Ascending aorta (tissue), 2 donors: Measurements from ENCODE around the gene ACVRL1. TPM values are rescaled to one million over a fixed set of nuclear protein-coding genes. Genes with fewer than 3 reads are reported as not detected.

Experiments
- DNase-seq, 2 donors: peaks; one replicate each; pipeline ENCODE4 v3.0.0-alpha.2; 2019; ENCODE audit warnings: low spot score in 2 of 2
- H3K27ac ChIP-seq, 2 donors: fragments of 200-600 bp; sonication (generic); one replicate each; pipeline ENCODE4 v1.5.1; 2016 to 2017; ENCODE audit warnings: mild to moderate bottlenecking in 1 of 2
- H3K27me3 ChIP-seq: fragments of 200-600 bp; sonication (generic); one replicate; pipeline ENCODE4 v1.5.1; 2017
- H3K36me3 ChIP-seq, 2 donors: fragments of 200-600 bp; sonication (generic); one replicate each; pipeline ENCODE4 v1.5.1; 2016
- H3K4me1 ChIP-seq, 2 donors: fragments of 200-600 bp; sonication (generic); one replicate each; pipeline ENCODE4 v1.5.1; 2016 to 2017; ENCODE audit warnings: mild to moderate bottlenecking in 1 of 2
- H3K4me3 ChIP-seq, 2 donors: fragments of 200-600 bp; sonication (generic); one replicate each; pipeline ENCODE4 v1.5.1; 2016 to 2017; ENCODE audit warnings: mild to moderate bottlenecking in 1 of 2
- H3K9me3 ChIP-seq, 2 donors: fragments of 200-600 bp; sonication (generic); one replicate each; pipeline ENCODE4 v1.5.1; 2016
- CTCF ChIP-seq, 3 experiments: fragments of 200-600 bp in 2 of 3; fragments of 450-650 bp in 1 of 3; sonication (generic) in 2 of 3; IDR thresholded peaks; one replicate each; pipeline ENCODE4 v1.5.1; 2016 to 2019; ENCODE audit warnings: antibody characterized with exemption in 3 of 3, mild to moderate bottlenecking in 1 of 3, moderate library complexity in 1 of 3
- intact Hi-C: fragments of 100-400 bp; cut with DNase I; formaldehyde crosslinking; loops from one replicate; pipeline ENCODE4 v1.15.1; 2023
- total RNA-seq: library from RNA; depleted of rRNA; stranded (reverse); fragments of >200 nt; gene quantifications from one replicate; pipeline ENCODE4 v1.1.0, GENCODE V29; 2016

The ACVRL1 gene
- total RNA-seq, 1 donor from 2014 or later = 308 TPM

DNA sequence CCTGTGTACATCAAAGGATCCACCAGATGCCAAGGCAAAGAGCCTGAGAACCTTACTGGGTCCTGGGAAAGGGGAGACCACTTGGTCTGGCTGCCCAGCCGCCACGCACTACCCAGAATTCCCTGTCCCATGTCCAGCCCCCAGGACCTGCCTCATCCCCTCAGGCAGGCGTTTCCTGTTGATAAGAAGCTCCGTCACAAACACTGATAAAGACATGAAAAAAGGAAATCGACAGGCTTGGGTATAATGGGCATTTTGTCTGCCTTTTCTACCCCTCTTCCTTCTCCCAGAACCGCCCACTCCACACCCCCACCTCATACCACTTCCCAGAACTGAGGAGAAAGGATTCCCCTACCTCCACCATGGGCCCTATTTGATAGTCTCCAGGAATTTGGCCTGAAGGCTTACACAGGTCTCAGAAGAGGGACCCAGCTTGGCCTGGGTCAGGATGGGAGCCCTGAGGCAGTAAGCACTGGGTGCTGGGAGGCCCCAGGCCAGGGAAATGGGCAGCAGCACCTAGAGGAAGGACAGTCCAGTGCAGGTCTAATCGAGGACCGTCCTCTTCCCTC, 18.8 kb downstream of the ACVRL1 start:
- peaks cover 0 to 3% of the 10 kb centered on the region in 2 donors for H3K4me1 ChIP-seq
- H3K27me3 ChIP-seq = no peaks in the 10 kb centered on the region
- intact Hi-C loops = no loop called here
- DNase-seq = peak in 1 of 2 donors; percentile 42
- H3K27ac ChIP-seq = no peak overlapping the region
- no peaks in the 10 kb centered on the region for H3K36me3 ChIP-seq
- no peaks in the 10 kb centered on the region for H3K9me3 ChIP-seq
- H3K4me3 ChIP-seq = no peak overlapping the region
- no peak for TF ChIP-seq CTCF (IDR thresholded peaks at IDR 0.05)

- Histone ChIP-seq H3K27ac (no peak overlapping the region), H3K27me3 (no peaks in the 10 kb centered on the region), H3K4me1 (peaks cover 0 to 3% of the 10 kb centered on the region in 2 donors), H3K36me3 (no peaks in the 10 kb centered on the region), H3K4me3 (no peak overlapping the region), H3K9me3 (no peaks in the 10 kb centered on the region)
- peak in 1 of 2 donors; percentile 63 for DNase-seq
- intact Hi-C loops = no loop called here
- peak in 2 of 3 experiments; percentile 15 to 35 for TF ChIP-seq CTCF (IDR thresholded peaks at IDR 0.05)
Observed at GRCh38 chr12:51926718-51927117, 19.4 kb downstream of the ACVRL1 start.

- intact Hi-C loops = no loop called here
- Histone ChIP-seq H3K9me3 (no peaks in the 10 kb centered on the region), H3K27me3 (no peaks in the 10 kb centered on the region), H3K4me1 (no peaks in the 10 kb centered on the region), H3K36me3 (no peaks in the 10 kb centered on the region), H3K27ac (no peak overlapping the region), H3K4me3 (no peak overlapping the region)
- no peak for DNase-seq
- TF ChIP-seq CTCF (IDR thresholded peaks at IDR 0.05) = no peak
Observed at GRCh38 chr12:51932218-51933076, 25.1 kb downstream of the ACVRL1 start.

DNA sequence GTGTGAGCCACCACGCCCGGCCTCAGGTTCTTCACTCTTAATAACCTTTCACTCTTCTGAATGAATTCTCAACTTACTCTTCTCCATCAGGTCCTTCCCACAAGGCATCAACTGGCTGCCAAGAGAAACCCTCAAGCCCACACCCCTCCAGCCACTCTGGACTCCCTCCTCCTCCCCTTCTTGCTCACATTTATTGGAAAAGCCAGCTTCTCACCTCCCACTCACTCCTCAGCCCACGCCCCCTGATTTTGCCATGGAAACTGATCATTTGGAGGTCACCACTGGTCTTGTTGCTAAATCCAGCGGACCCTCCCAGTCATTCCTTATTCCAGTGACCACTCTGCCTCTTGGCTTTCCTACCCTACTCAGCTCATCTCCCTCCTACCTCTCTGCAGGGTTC, 26.8 kb downstream of the ACVRL1 start:
- Histone ChIP-seq H3K36me3 (no peaks in the 10 kb centered on the region), H3K27ac (no peak overlapping the region), H3K4me3 (no peak overlapping the region), H3K9me3 (no peaks in the 10 kb centered on the region), H3K27me3 (no peaks in the 10 kb centered on the region), H3K4me1 (no peaks in the 10 kb centered on the region)
- DNase-seq = no peak
- intact Hi-C loops = no loop called here
- TF ChIP-seq CTCF (IDR thresholded peaks at IDR 0.05) = no peak

DNA sequence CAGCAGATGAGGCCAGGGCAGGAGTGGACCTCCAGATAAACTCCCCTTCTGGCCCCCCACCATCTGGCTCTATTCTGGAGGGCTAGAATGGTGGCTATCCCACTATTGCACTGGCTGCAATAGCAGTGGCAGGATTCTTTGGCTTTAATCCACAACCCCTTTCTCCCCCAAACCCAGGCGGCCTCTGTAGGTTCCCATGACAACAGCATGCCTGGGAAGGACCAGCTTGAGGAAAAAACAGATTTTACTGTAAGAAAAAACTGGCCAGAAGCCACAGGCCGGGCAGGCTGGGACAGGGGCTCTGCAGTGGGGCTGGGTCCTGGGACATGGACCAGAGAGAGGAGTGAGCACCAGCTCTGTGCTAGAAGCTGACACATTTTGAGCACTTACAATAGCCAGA, 30.6 kb downstream of the ACVRL1 start:
- intact Hi-C loops = no loop called here
- Histone ChIP-seq H3K4me1 (peaks cover 0 to 10% of the 10 kb centered on the region in 2 donors), H3K27me3 (no peaks in the 10 kb centered on the region), H3K36me3 (no peaks in the 10 kb centered on the region), H3K4me3 (no peak overlapping the region), H3K9me3 (no peaks in the 10 kb centered on the region), H3K27ac (no peak overlapping the region)
- peak in 1 of 2 donors; percentile 35 for DNase-seq
- no peak for TF ChIP-seq CTCF (IDR thresholded peaks at IDR 0.05)
